Prostate gland (tissue), 2 donors: ENCODE results near the gene XCR1. TPM values are rescaled to one million over a fixed set of nuclear protein-coding genes. Genes with fewer than 3 reads are reported as not detected.

ENCODE experiments used
- DNase-seq: peaks from one replicate; pipeline ENCODE4 v3.0.0-alpha.2; 2019; ENCODE audit warnings: low spot score
- H3K27ac ChIP-seq, 2 donors: fragments of 200-600 bp; sonication (generic); 2 replicates each; pipeline ENCODE4 v1.5.1; 2017 to 2019
- H3K27me3 ChIP-seq: fragments of 200-600 bp; sonication (generic); replicated peaks from 2 replicates; pipeline ENCODE4 v1.5.1; 2019; ENCODE audit not compliant: insufficient read depth
- H3K36me3 ChIP-seq, 2 donors: fragments of 200-600 bp; sonication (generic); 1 replicate in 1 of 2; 2 replicates in 1 of 2; pipeline versions ENCODE4 v1.5.1 to v1.8.1; 2017 to 2019
- H3K4me1 ChIP-seq: fragments of 200-600 bp; sonication (generic); replicated peaks from 2 replicates; pipeline ENCODE4 v1.5.1; 2019
- H3K4me3 ChIP-seq, 2 donors: fragments of 200-600 bp; sonication (generic); 2 replicates each; pipeline ENCODE4 v1.5.1; 2017 to 2019
- H3K9me3 ChIP-seq: fragments of 200-600 bp; sonication (generic); 2 replicates; pipeline ENCODE4 v1.5.1; 2017
- POLR2A ChIP-seq: fragments of 450-650 bp; IDR thresholded peaks from one replicate; pipeline ENCODE4 v1.6.1; 2016; ENCODE audit warnings: antibody characterized with exemption, mild to moderate bottlenecking
- POLR2AphosphoS5 ChIP-seq: sonication (generic); formaldehyde crosslinking; IDR thresholded peaks from one replicate; pipeline ENCODE4 v1.6.1; 2017; ENCODE audit warnings: antibody characterized with exemption
- WGBS: methylation state at CpG from one replicate; pipeline ENCODE4 v1.1.5; 2018; 5-methylcytosine and 5-hydroxymethylcytosine counted together
- intact Hi-C: fragments of 100-400 bp; cut with DNase I; formaldehyde crosslinking; loops from one replicate; pipeline ENCODE4 v1.14.2; 2022
- total RNA-seq, 2 donors: library from RNA; depleted of rRNA; stranded (reverse); fragments of >200 nt; gene quantifications; one replicate each; pipeline ENCODE4 v1.1.0, GENCODE V29; 2016
- TF ChIP-seq, protein P1 (sequence below), 4 experiments: fragments of 200-600 bp in 2 of 4; fragments of 450-650 bp in 2 of 4; sonication (generic) in 2 of 4; IDR thresholded peaks; 1 replicate in 3 of 4; 2 replicates in 1 of 4; pipeline ENCODE4 v1.5.1; 2016 to 2019; ENCODE audit warnings: antibody characterized with exemption in 4 of 4, mild to moderate bottlenecking in 2 of 4, moderate library complexity in 2 of 4

Gene XCR1
- total RNA-seq, 2 donors from 2014 or later = not detected

DNA sequence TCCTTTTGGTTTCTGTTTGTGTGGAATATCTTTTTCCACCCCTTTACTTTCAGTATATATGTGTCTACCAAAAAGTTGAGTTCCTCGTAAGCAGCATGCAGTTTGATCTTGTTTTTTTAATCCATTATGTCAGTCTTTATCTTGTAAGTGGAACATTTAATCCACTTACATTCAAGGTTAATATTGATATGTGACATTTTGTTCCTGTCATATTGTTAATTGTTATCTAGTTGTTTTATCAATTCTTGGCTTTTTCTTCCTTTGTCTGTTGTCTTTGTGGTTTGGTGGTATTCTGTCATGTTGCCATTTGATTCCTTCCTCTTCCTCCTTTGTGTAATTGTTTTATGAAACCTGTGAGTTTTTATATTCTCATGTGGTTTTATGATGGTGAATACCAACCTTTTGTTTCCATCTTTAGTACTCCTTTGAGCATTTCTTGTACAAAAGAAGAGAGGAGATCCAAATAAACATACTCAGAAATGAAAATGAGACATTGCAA lies 43.4 kb upstream of the XCR1 start:
- Histone ChIP-seq H3K36me3 (no peaks in the 10 kb centered on the region), H3K27ac (no peak overlapping the region), H3K4me1 (no peaks in the 10 kb centered on the region), H3K4me3 (no peak overlapping the region), H3K27me3 (no peaks in the 10 kb centered on the region), H3K9me3 (no peaks in the 10 kb centered on the region)
- TF ChIP-seq, protein P1, sequence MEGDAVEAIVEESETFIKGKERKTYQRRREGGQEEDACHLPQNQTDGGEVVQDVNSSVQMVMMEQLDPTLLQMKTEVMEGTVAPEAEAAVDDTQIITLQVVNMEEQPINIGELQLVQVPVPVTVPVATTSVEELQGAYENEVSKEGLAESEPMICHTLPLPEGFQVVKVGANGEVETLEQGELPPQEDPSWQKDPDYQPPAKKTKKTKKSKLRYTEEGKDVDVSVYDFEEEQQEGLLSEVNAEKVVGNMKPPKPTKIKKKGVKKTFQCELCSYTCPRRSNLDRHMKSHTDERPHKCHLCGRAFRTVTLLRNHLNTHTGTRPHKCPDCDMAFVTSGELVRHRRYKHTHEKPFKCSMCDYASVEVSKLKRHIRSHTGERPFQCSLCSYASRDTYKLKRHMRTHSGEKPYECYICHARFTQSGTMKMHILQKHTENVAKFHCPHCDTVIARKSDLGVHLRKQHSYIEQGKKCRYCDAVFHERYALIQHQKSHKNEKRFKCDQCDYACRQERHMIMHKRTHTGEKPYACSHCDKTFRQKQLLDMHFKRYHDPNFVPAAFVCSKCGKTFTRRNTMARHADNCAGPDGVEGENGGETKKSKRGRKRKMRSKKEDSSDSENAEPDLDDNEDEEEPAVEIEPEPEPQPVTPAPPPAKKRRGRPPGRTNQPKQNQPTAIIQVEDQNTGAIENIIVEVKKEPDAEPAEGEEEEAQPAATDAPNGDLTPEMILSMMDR (IDR thresholded peaks at IDR 0.05) = no peak
- TF ChIP-seq POLR2A = no peak
- 54% methylated on average over 1 of the region's 1 CpG for WGBS
- no peak for DNase-seq
- intact Hi-C loops = loop anchor here (10.0 kb wide), 1 partner anchor 76 kb away; the partner anchor contains the start of gene FYCO1

DNA sequence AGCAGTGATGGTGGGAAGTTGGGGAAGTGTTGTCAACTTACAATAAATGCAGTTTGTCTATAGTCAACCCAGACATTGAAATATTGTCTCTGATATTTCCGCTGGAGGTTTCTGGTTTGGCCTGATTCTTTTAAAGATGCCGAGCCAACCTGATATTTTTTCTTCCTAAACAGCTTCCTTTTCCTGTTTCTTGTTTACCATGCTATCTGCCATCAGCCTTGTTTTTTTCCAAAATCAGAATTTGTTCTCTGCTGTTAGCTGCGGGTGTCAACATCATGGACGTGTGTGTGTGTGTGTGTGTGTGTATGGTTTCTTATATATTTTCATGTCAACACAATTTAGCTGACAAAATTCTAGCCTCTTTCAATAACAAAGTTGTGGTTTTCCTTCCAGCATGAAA lies 41.2 kb upstream of the XCR1 start:
- no peak for TF ChIP-seq POLR2AphosphoS5
- TF ChIP-seq, protein P1 (IDR thresholded peaks at IDR 0.05) = no peak
- no peak for TF ChIP-seq POLR2A
- H3K27ac ChIP-seq = no peak overlapping the region
- H3K9me3 ChIP-seq = no peaks in the 10 kb centered on the region
- WGBS = 79% methylated on average over 4 of the region's 4 CpGs
- intact Hi-C loops = no loop called here
- no peaks in the 10 kb centered on the region for H3K4me1 ChIP-seq
- DNase-seq = no peak
- no peaks in the 10 kb centered on the region for H3K27me3 ChIP-seq
- no peak overlapping the region for H3K4me3 ChIP-seq
- no peaks in the 10 kb centered on the region for H3K36me3 ChIP-seq

DNA sequence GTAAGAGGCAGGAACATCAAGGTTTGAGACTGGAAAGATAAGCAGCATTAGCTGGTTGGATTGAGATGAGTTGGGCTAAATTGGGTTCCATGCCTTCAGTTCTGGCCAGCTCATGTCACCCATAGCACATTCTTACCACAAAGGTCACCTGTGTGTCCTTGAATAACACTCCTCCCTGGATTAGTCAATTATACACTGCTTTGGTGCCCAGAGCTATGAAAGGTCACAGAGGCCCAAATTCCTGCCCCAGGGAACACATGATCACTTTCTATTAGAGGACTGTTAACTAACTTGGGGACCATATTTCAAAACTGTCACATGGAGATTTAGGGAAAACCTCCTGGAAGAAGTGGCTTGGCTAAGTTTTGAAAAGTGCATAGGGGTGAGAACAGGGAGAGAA lies 40.1 kb upstream of the XCR1 start:
- no peaks in the 10 kb centered on the region for H3K9me3 ChIP-seq
- intact Hi-C loops = no loop called here
- H3K36me3 ChIP-seq = no peaks in the 10 kb centered on the region

DNA sequence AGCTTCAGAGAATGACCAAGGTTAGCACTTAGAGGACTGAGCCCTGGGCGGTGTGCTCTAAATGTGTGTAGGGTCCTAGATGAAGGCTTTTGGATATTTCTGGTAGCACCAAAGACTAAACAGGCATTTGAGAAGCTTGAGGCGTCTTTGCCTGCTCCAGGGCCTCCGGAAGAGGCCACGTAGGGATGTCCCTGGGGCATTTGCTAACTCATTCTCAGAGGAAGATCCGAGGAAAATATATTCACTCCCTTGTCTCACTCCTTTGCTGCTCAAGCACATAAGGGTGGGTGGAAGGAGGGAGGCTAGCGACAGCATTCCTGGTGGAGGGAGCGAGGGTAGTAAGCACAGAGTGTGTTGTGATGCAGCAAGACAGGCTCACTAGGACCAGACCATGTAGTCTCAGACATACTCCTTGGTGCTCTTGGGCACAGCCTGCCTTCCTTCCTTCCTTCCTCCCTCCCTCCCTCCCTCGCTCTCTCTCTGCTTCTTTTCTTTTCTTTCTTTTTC lies 38.5 kb upstream of the XCR1 start:
- no peak for DNase-seq
- H3K27ac ChIP-seq = no peak overlapping the region
- intact Hi-C loops = no loop called here
- no peak overlapping the region for H3K4me3 ChIP-seq
- H3K27me3 ChIP-seq = no peaks in the 10 kb centered on the region
- TF ChIP-seq, protein P1 (IDR thresholded peaks at IDR 0.05) = no peak
- TF ChIP-seq POLR2AphosphoS5 = no peak
- TF ChIP-seq POLR2A = no peak
- H3K4me1 ChIP-seq = no peaks in the 10 kb centered on the region
- H3K36me3 ChIP-seq = no peaks in the 10 kb centered on the region
- 73% methylated on average over 8 of the region's 8 CpGs for WGBS
- no peaks in the 10 kb centered on the region for H3K9me3 ChIP-seq

More for the DNA sequence above, 40.1 kb upstream of the XCR1 start:
- TF ChIP-seq POLR2A (no peak), POLR2AphosphoS5 (no peak)
- TF ChIP-seq, protein P1 (IDR thresholded peaks at IDR 0.05) = no peak
- Histone ChIP-seq H3K27me3 (no peaks in the 10 kb centered on the region), H3K4me3 (no peak overlapping the region), H3K4me1 (no peaks in the 10 kb centered on the region), H3K27ac (no peak overlapping the region)
- no peak for DNase-seq

DNA sequence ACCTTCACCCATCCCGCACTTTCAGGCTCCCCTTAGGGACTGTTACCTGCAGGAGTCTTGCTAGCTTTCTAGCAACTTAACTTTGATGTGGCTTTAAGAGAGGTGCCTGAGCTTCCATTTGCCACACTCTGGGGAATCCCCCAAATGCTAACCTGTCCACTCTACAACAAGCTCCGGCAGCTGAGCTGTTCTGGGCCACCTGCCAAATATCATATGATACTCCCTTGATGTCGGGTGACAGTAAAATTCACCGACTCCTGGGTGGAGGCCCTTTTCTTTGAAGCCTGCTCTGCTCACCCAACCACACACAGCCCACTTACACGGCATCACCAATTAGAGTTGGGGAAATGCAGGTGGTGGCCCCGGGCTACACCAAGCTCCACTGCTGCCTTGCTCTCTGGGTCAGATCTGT lies 38.0 kb upstream of the XCR1 start:
- H3K27me3 ChIP-seq = no peaks in the 10 kb centered on the region
- H3K27ac ChIP-seq = no peak overlapping the region
- H3K4me1 ChIP-seq = no peaks in the 10 kb centered on the region
- 13% methylated on average over 6 of the region's 6 CpGs for WGBS
- no peaks in the 10 kb centered on the region for H3K9me3 ChIP-seq
- intact Hi-C loops = no loop called here
- TF ChIP-seq POLR2A (no peak), POLR2AphosphoS5 (peak; percentile 53)
- TF ChIP-seq, protein P1 (IDR thresholded peaks at IDR 0.05) = no peak
- no peak overlapping the region for H3K4me3 ChIP-seq
- DNase-seq = peak; percentile 81
- H3K36me3 ChIP-seq = no peaks in the 10 kb centered on the region
